22Rv1 (cell line): Measurements from ENCODE around the gene MYH16.

Experiments used
- CTCF ChIP-seq: fragments of 450-650 bp; IDR thresholded peaks from 2 replicates; pipeline ENCODE4 v1.5.1; 2017; ENCODE audit warnings: mild to moderate bottlenecking
- ZFX ChIP-seq: fragments of 450-650 bp; IDR thresholded peaks from 2 replicates; pipeline ENCODE4 v1.6.1; 2017; ENCODE audit warnings: antibody characterized with exemption, borderline replicate concordance

- no peak for TF ChIP-seq CTCF
- no peak for TF ChIP-seq ZFX
Measured at GRCh38 chr7:99359465-99360154, 87.0 kb downstream of the MYH16 start.
